Measurements from ENCODE around the gene RFT1.

GRCh38 chr3:53151465-53151864 lies 21.2 kb upstream of the RFT1 start:
- TF ChIP-seq CTCF (IDR thresholded peaks at IDR 0.05) (no peak), POLR2AphosphoS5 (IDR thresholded peaks at IDR 0.05) (no peak), POLR2A (IDR thresholded peaks at IDR 0.05) (no peak), EP300 (IDR thresholded peaks at IDR 0.05) (no peak)
